PC-3 (cell line): ENCODE data around the gene NKAIN2. TPM values are rescaled to one million over a fixed set of nuclear protein-coding genes. Genes with fewer than 3 reads are reported as not detected.

ENCODE experiments used
- ATAC-seq: fragments of 200-7000 bp; cut with Tn5 transposase; 2 replicates; pipeline ENCODE4 v1.9.1; 2020; ENCODE audit warnings: mild to moderate bottlenecking, moderate library complexity
- BruUV-seq: library from RNA; stranded (reverse); fragments of 400-500 nt; replicated peaks from 2 replicates; lab custom pipeline; 2021; lab: Mats Ljungman, UMichigan
- CTCF ChIA-PET: fragments of 300-600 bp; sonication (Branson Sonifier 250); formaldehyde crosslinking; loops from one replicate; lab custom pipeline; 2022; ENCODE audit warnings: antibody characterized with exemption; lab: Charles Lee
- POLR2A ChIA-PET: fragments of 300-600 bp; sonication (Branson Sonifier 250); formaldehyde crosslinking; loops from one replicate; lab custom pipeline; 2022; ENCODE audit warnings: antibody characterized with exemption; ENCODE audit not compliant: unreplicated experiment; lab: Charles Lee
- DNase-seq: peaks from one replicate; pipeline ENCODE4 v3.0.0-alpha.2; 2015
- H2AFZ ChIP-seq: fragments of 300-600 bp; sonication (generic); 2 replicates; pipeline ENCODE4 v1.6.0; 2016; ENCODE audit warnings: antibody characterized with exemption, low read length
- H3F3A ChIP-seq: fragments of 300-600 bp; sonication (generic); one replicate; pipeline ENCODE4 v1.6.0; 2017; ENCODE audit warnings: antibody characterized with exemption, low read length, control low read depth, mild to moderate bottlenecking; ENCODE audit not compliant: unreplicated experiment
- H3K27ac ChIP-seq: fragments of 300-600 bp; sonication (generic); 2 replicates; pipeline ENCODE4 v1.5.1; 2016; ENCODE audit warnings: mild to moderate bottlenecking, low read length
- H3K27me3 ChIP-seq: fragments of 300-600 bp; sonication (generic); 2 replicates; pipeline ENCODE4 v1.6.1; 2016; ENCODE audit warnings: low read length, mixed read lengths
- H3K36me3 ChIP-seq: fragments of 300-600 bp; sonication (generic); 2 replicates; pipeline ENCODE4 v1.6.1; 2016; ENCODE audit warnings: low read depth, mixed run types, low read length, mixed read lengths
- H3K4me1 ChIP-seq: fragments of 300-600 bp; sonication (generic); 2 replicates; pipeline ENCODE4 v1.5.1; 2016; ENCODE audit warnings: low read length; ENCODE audit not compliant: insufficient read depth
- H3K4me2 ChIP-seq: fragments of 300-600 bp; sonication (generic); 2 replicates; pipeline ENCODE4 v1.6.0; 2016; ENCODE audit warnings: low read length
- H3K4me3 ChIP-seq: fragments of 300-600 bp; sonication (generic); 2 replicates; pipeline ENCODE4 v1.5.1; 2016; ENCODE audit warnings: mild to moderate bottlenecking, low read length, mixed read lengths
- H3K79me2 ChIP-seq: fragments of 300-600 bp; sonication (generic); 2 replicates; pipeline ENCODE4 v1.6.1; 2017; ENCODE audit warnings: low read length, mixed read lengths
- H3K9ac ChIP-seq: fragments of 300-600 bp; sonication (generic); 2 replicates; pipeline ENCODE4 v1.6.0; 2016; ENCODE audit warnings: mild to moderate bottlenecking, low read length
- H3K9me2 ChIP-seq: fragments of 300-600 bp; sonication (generic); replicated peaks from 2 replicates; pipeline ENCODE4 v1.6.1; 2016; ENCODE audit warnings: mixed run types, low read length, mixed read lengths
- H3K9me3 ChIP-seq: fragments of 300-600 bp; sonication (generic); 2 replicates; pipeline ENCODE4 v1.6.1; 2016; ENCODE audit warnings: low read length, mixed read lengths
- H4K20me1 ChIP-seq: fragments of 300-600 bp; sonication (generic); 2 replicates; pipeline ENCODE4 v1.6.1; 2016; ENCODE audit warnings: low read length, mixed read lengths
- CTCF ChIP-seq: fragments of 300-600 bp; sonication (generic); conservative IDR thresholded peaks from 2 replicates; pipeline ENCODE4 v1.5.1; 2017; ENCODE audit warnings: antibody characterized with exemption, low read depth, mild to moderate bottlenecking, low read length
- EZH2 ChIP-seq: fragments of 300-600 bp; sonication (generic); IDR thresholded peaks from one replicate; pipeline ENCODE4 v1.6.1; 2017; ENCODE audit warnings: antibody characterized with exemption, mild to moderate bottlenecking, low read length; ENCODE audit not compliant: unreplicated experiment
- EZH2phosphoT487 ChIP-seq: fragments of 300-600 bp; sonication (generic); IDR thresholded peaks from 2 replicates; pipeline ENCODE4 v1.6.1; 2018; ENCODE audit warnings: mild to moderate bottlenecking, antibody characterized with exemption, low read length, borderline replicate concordance
- intact Hi-C: fragments of 100-400 bp; cut with micrococcal nuclease; formaldehyde crosslinking; loops from 2 replicates; pipeline ENCODE4 v1.9.0; 2023
- total RNA-seq: library from RNA; depleted of rRNA; stranded (reverse); fragments of >200 nt; gene quantifications from 2 replicates; pipeline ENCODE4 v1.2.3, GENCODE V29; 2014

NKAIN2 gene
- total RNA-seq, 1 experiment from 2014 or later: not detected

DNA sequence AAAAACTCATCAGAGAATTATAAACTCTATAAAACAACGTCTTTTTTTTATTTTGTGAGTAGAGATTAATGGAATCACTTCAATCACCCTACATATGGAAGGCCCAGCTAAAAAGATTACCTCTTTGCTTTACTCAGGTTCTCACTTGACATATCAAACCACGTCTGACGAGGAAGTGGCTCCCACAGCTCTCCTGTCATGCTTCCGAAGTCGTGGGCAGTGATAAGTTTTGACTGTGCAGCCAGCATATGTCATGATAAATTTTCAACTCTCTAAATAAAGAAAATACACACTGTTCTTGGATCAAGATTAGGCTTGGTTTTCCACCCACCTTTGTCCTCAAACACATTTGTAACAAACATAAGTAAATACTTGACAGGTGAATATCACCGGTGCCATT is 879.1 kb downstream of the NKAIN2 start:
- Histone ChIP-seq H3K4me2 (no peak overlapping the region), H3K9me2 (no peaks in the 10 kb centered on the region), H2AFZ (no peak overlapping the region), H3F3A (no peaks in the 10 kb centered on the region), H3K27me3 (no peaks in the 10 kb centered on the region), H3K4me1 (no peaks in the 10 kb centered on the region), H3K27ac (no peak overlapping the region), H3K9ac (no peak overlapping the region), H3K79me2 (no peaks in the 10 kb centered on the region), H4K20me1 (no peaks in the 10 kb centered on the region), H3K36me3 (no peaks in the 10 kb centered on the region), H3K4me3 (no peak overlapping the region), H3K9me3 (no peaks in the 10 kb centered on the region)
- TF ChIP-seq CTCF (no peak), EZH2phosphoT487 (no peak), EZH2 (no peak)
- POLR2A ChIA-PET: no interaction called here
- DNase-seq (no peak), ATAC-seq (no peak)
- CTCF ChIA-PET: no interaction called here
- intact Hi-C loops: no loop called here
- no TSS peak for BruUV-seq

GRCh38 chr6:124683507-124683906 is 879.8 kb downstream of the NKAIN2 start:
- Histone ChIP-seq H3K4me1 (no peaks in the 10 kb centered on the region), H3K27me3 (no peaks in the 10 kb centered on the region), H3K9ac (no peak overlapping the region), H3F3A (no peaks in the 10 kb centered on the region), H2AFZ (no peak overlapping the region), H3K79me2 (no peaks in the 10 kb centered on the region), H4K20me1 (no peaks in the 10 kb centered on the region), H3K27ac (no peak overlapping the region), H3K36me3 (no peaks in the 10 kb centered on the region), H3K9me3 (no peaks in the 10 kb centered on the region), H3K9me2 (no peaks in the 10 kb centered on the region), H3K4me3 (no peak overlapping the region), H3K4me2 (no peak overlapping the region)
- intact Hi-C loops: no loop called here
- BruUV-seq: no TSS peak
- DNase-seq (no peak), ATAC-seq (no peak)
- POLR2A ChIA-PET: no interaction called here
- CTCF ChIA-PET: no interaction called here
- TF ChIP-seq CTCF (no peak), EZH2 (no peak), EZH2phosphoT487 (no peak)

GRCh38 chr6:124684621-124685020 is 881.0 kb downstream of the NKAIN2 start:
- H3K79me2 ChIP-seq: no peaks in the 10 kb centered on the region

More at GRCh38 chr6:124684621-124685020, 881.0 kb downstream of the NKAIN2 start:
- no peaks in the 10 kb centered on the region for H3K27me3 ChIP-seq
- ATAC-seq (no peak), DNase-seq (no peak)
- BruUV-seq: no TSS peak
- intact Hi-C loops: no loop called here
- POLR2A ChIA-PET: no interaction called here
- H3K4me2 ChIP-seq: no peak overlapping the region
- no peaks in the 10 kb centered on the region for H4K20me1 ChIP-seq
- no peak overlapping the region for H3K4me3 ChIP-seq
- no peaks in the 10 kb centered on the region for H3K9me3 ChIP-seq
- no peaks in the 10 kb centered on the region for H3F3A ChIP-seq
- H3K9me2 ChIP-seq: no peaks in the 10 kb centered on the region
- H3K27ac ChIP-seq: no peak overlapping the region
- CTCF ChIA-PET: no interaction called here
- no peaks in the 10 kb centered on the region for H3K4me1 ChIP-seq
- no peak overlapping the region for H3K9ac ChIP-seq
- no peaks in the 10 kb centered on the region for H3K36me3 ChIP-seq
- TF ChIP-seq EZH2phosphoT487: no peak
- TF ChIP-seq EZH2: no peak
- TF ChIP-seq CTCF: no peak
- no peak overlapping the region for H2AFZ ChIP-seq
